Fibroblast of lung (primary cell): ENCODE measurements around the gene PIK3CD. TPM values are rescaled to one million over a fixed set of nuclear protein-coding genes. Genes with fewer than 3 reads are reported as not detected.

Experiments used
- DNase-seq, 2 donors: peaks; one replicate each; pipeline versions ENCODE4 v3.0.0 to v3.0.0-alpha.2; 2010; ENCODE audit warnings: low read depth in 2 of 2
- H2AFZ ChIP-seq: 2 replicates; pipeline ENCODE4 v1.5.1; 2012; ENCODE audit warnings: low read length, control low read depth, inconsistent platforms
- H3K27ac ChIP-seq: 2 replicates; pipeline ENCODE4 v1.5.1; 2011; ENCODE audit warnings: low read length, control low read depth; ENCODE audit not compliant: insufficient read depth
- H3K27me3 ChIP-seq: 2 replicates; pipeline ENCODE4 v1.5.1; 2011; ENCODE audit warnings: mild to moderate bottlenecking, low read length; ENCODE audit not compliant: control insufficient read depth, insufficient read depth
- H3K36me3 ChIP-seq: 2 replicates; pipeline ENCODE4 v1.5.1; 2011; ENCODE audit warnings: low read length; ENCODE audit not compliant: control insufficient read depth, insufficient read depth
- H3K4me1 ChIP-seq: 2 replicates; pipeline ENCODE4 v1.5.1; 2011; ENCODE audit warnings: low read length; ENCODE audit not compliant: control insufficient read depth, insufficient read depth; ENCODE audit errors: extremely low read depth
- H3K4me2 ChIP-seq: 2 replicates; pipeline ENCODE4 v1.5.1; 2011; ENCODE audit warnings: low read length, control low read depth; ENCODE audit not compliant: insufficient read depth; ENCODE audit errors: extremely low read depth
- H3K4me3 ChIP-seq, 4 experiments: fragments of 200-600 bp in 1 of 4; sonication (generic) in 1 of 4; replicated peaks in 1 of 4; 2 replicates each; pipeline ENCODE4 v1.5.1; 2011 to 2016; ENCODE audit warnings: low read length in 4 of 4, low read depth in 3 of 4, mild to moderate bottlenecking in 3 of 4, control low read depth in 2 of 4, inconsistent platforms in 1 of 4, mixed read lengths in 1 of 4; ENCODE audit not compliant: insufficient read depth in 1 of 4; ENCODE audit errors: control extremely low read depth in 1 of 4
- H3K79me2 ChIP-seq: 2 replicates; pipeline ENCODE4 v1.5.1; 2012; ENCODE audit warnings: mild to moderate bottlenecking, low read length, inconsistent platforms; ENCODE audit not compliant: control insufficient read depth, insufficient read depth
- H3K9ac ChIP-seq: 2 replicates; pipeline ENCODE4 v1.5.1; 2011; ENCODE audit warnings: mild to moderate bottlenecking, low read length, control low read depth; ENCODE audit not compliant: insufficient read depth
- H3K9me3 ChIP-seq: 2 replicates; pipeline ENCODE4 v1.5.1; 2012; ENCODE audit warnings: low read depth, low read length; ENCODE audit not compliant: control insufficient read depth, insufficient read depth
- H4K20me1 ChIP-seq: 2 replicates; pipeline ENCODE4 v1.5.1; 2011; ENCODE audit warnings: low read length; ENCODE audit not compliant: control insufficient read depth, insufficient read depth; ENCODE audit errors: extremely low read depth
- EZH2 ChIP-seq: IDR thresholded peaks from 2 replicates; pipeline ENCODE4 v1.5.1; 2012; ENCODE audit warnings: low read length, control low read depth, mild to moderate bottlenecking; ENCODE audit errors: missing control alignments
- polyA plus RNA-seq, 2 donors: library from polyadenylated mRNA; depleted of rRNA in 1 of 2; stranded (reverse) in 1 of 2; unstranded in 1 of 2; fragments of >200 nt; gene quantifications; 2 replicates each; pipeline ENCODE4 v1.2.1, GENCODE V29; 2011 to 2012; ENCODE audit warnings: missing spikeins in 1 of 2
- total RNA-seq: library from RNA; depleted of rRNA; stranded (reverse); fragments of >200 nt; gene quantifications from 2 replicates; pipeline ENCODE4 v1.2.1, GENCODE V29; 2014
- TF ChIP-seq, protein P1 (sequence below), 2 donors: IDR thresholded peaks in 1 of 2; conservative IDR thresholded peaks in 1 of 2; 1 replicate in 1 of 2; 2 replicates in 1 of 2; pipeline ENCODE4 v1.5.1; 2011 to 2012; ENCODE audit warnings: low read length in 2 of 2, control low read depth in 1 of 2, inconsistent platforms in 1 of 2, low read depth in 1 of 2, mild to moderate bottlenecking in 1 of 2

PIK3CD gene
- total and polyA plus RNA-seq, 2 donors (not counting 1 experiment from before 2014, with no cell fraction given), result 2.8 to 6.4 TPM

DNA sequence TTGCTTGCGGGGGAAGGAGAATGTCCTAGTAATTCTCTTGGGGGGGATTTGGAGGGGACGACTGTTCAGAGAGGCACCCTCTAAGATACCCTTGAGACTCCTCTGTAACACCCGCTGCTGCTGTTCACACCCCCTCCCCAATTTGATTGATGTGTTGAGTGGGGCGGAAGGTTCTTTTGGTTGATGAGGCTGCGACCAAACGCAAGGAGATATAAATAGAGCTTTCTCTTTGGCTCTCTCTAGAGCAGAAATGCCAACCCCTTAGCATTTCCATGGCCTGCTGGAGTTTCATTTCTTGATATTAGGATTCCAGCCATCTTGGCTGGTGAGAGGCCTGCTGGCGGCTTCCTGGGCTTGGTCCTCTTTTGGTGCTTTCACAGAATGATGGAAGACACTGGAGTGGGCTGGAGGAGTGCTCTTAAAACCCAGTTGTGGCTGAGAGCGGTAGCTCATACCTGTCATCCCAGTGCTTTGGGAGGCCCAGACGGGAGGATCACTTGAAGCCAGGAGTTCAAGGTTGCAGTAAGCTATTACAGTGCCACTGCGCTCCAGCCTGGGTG lies 2.0 kb downstream of the PIK3CD start:
- no peaks in the 10 kb centered on the region for H3K79me2 ChIP-seq
- peaks cover 31% of the 10 kb centered on the region for H3K27me3 ChIP-seq
- DNase-seq, result no peak
- no peak overlapping the region for H3K4me3 ChIP-seq
- no peak overlapping the region for H2AFZ ChIP-seq
- no peaks in the 10 kb centered on the region for H3K36me3 ChIP-seq
- H3K9me3 ChIP-seq, result no peaks in the 10 kb centered on the region
- no peak overlapping the region for H3K9ac ChIP-seq
- H3K4me1 ChIP-seq, result no peaks in the 10 kb centered on the region
- H3K27ac ChIP-seq, result no peak overlapping the region
- H4K20me1 ChIP-seq, result no peaks in the 10 kb centered on the region
- H3K4me2 ChIP-seq, result no peak overlapping the region
- TF ChIP-seq EZH2, result no peak
- TF ChIP-seq, protein P1, sequence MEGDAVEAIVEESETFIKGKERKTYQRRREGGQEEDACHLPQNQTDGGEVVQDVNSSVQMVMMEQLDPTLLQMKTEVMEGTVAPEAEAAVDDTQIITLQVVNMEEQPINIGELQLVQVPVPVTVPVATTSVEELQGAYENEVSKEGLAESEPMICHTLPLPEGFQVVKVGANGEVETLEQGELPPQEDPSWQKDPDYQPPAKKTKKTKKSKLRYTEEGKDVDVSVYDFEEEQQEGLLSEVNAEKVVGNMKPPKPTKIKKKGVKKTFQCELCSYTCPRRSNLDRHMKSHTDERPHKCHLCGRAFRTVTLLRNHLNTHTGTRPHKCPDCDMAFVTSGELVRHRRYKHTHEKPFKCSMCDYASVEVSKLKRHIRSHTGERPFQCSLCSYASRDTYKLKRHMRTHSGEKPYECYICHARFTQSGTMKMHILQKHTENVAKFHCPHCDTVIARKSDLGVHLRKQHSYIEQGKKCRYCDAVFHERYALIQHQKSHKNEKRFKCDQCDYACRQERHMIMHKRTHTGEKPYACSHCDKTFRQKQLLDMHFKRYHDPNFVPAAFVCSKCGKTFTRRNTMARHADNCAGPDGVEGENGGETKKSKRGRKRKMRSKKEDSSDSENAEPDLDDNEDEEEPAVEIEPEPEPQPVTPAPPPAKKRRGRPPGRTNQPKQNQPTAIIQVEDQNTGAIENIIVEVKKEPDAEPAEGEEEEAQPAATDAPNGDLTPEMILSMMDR (conservative IDR thresholded peaks at IDR 0.05 in 1 of 2, IDR thresholded peaks at IDR 0.05 in 1 of 2; ENCODE audit: low read depth in 1 of 2, low read length in 2 of 2), result no peak

DNA sequence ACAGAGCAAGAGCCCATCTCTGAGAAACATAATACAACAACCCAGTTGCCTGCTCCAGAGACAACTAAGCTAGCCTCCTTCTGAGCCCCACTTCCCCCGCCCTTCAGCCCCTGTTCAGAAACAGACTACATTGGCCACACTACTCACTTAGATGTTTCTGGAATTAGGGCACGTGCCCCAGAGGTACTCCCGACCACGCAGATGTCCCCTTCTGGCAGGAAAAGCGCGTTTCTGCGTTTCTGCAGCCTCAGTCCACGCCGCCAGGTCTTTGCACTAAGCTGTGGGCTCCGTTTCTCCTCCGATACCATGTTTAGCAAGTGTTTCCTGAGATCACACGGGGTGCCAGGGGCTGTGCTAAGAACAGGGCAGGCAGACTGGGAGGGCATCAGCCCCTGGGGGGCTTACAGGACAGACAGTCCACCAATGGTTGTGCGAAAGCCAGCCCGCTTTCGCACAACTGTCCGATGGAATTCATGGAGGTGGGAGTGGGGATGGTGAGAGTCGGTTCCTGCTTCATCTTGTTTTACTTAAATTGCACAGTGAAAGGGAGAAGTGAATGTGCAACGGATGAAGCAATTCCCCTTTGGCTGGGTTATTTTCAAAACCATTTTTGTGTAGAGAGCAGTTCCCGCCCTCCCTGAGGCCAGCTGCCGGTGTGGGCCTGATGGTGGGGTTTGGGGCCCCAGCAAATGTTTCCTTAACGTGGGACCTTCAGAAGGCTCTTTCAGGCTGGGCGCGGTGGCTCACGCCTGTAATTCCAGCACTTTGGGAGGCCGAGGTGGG lies 2.7 kb downstream of the PIK3CD start:
- H3K79me2 ChIP-seq, result no peaks in the 10 kb centered on the region
- TF ChIP-seq, protein P1 (conservative IDR thresholded peaks at IDR 0.05 in 1 of 2, IDR thresholded peaks at IDR 0.05 in 1 of 2; ENCODE audit: low read depth in 1 of 2, low read length in 2 of 2), result no peak
- TF ChIP-seq EZH2, result no peak
- DNase-seq, result no peak
- H3K27ac ChIP-seq, result no peak overlapping the region
- no peak overlapping the region for H2AFZ ChIP-seq
- no peak overlapping the region for H3K4me3 ChIP-seq
- H3K9ac ChIP-seq, result no peak overlapping the region
- no peaks in the 10 kb centered on the region for H3K4me1 ChIP-seq
- peaks cover 31% of the 10 kb centered on the region for H3K27me3 ChIP-seq
- no peaks in the 10 kb centered on the region for H3K36me3 ChIP-seq
- no peaks in the 10 kb centered on the region for H4K20me1 ChIP-seq
- H3K4me2 ChIP-seq, result no peak overlapping the region
- H3K9me3 ChIP-seq, result no peaks in the 10 kb centered on the region

DNA sequence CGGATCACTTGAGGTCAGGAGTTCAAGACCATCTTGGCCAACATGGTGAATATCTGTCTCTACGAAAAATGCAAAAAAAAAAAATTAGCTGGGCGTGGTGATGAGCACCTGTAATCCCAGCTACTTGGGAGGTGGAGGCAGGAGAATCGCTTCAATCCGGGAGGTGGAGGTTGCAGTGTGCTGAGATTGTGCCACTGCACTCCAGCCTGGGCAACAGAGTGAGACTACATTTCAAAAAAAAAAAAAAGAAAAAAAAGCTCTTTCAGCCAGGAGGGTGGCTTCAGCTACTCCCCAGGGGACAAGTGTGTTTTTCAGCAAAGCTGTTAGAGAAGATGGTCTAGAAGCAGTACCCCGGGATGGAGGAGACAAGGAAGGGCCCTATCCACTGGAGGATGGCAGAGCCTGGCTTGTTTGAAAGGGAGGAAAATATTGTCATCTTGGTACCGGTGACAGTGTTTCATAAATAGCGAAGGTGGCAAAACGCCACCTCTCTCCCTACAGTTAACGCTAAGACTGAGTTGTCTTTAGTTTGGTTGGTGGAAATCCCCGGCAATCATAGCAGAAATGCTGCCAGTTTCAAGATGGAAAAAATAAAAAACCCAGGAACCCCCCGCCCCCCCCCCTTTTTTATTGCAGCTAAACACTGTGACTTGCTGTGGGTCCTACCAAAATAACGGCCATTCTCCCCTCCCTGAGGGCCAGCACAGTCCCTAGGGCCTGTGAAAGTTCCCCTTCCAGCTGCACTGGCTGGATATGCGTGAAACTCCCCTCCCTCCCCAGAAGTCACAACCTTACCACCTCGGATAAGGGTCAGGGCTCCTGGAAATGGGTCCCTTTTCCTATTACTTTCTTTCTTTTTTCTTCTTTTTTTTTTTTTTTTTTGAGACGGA lies 3.5 kb downstream of the PIK3CD start:
- Histone ChIP-seq H2AFZ (no peak overlapping the region), H3K4me3 (no peak overlapping the region), H3K4me1 (no peaks in the 10 kb centered on the region), H3K9ac (no peak overlapping the region), H3K27me3 (peaks cover 29% of the 10 kb centered on the region), H3K79me2 (no peaks in the 10 kb centered on the region), H3K36me3 (no peaks in the 10 kb centered on the region), H3K9me3 (no peaks in the 10 kb centered on the region), H3K4me2 (no peak overlapping the region), H4K20me1 (no peaks in the 10 kb centered on the region), H3K27ac (no peak overlapping the region)
- DNase-seq, result no peak
- TF ChIP-seq, protein P1 (conservative IDR thresholded peaks at IDR 0.05 in 1 of 2, IDR thresholded peaks at IDR 0.05 in 1 of 2; ENCODE audit: low read depth in 1 of 2, low read length in 2 of 2), result no peak
- no peak for TF ChIP-seq EZH2
